ENCODE results near the gene KHNYN.
"Not testable (repeated sequence)": the region's sequence is repeated elsewhere in the genome, so short reads cannot be mapped to it uniquely, and the experiment has no call there.

Gene KHNYN

GRCh38 chr14:24481622-24482324 is 52.0 kb downstream of the KHNYN start:
- peak; percentile 53 for DNase-seq

DNA sequence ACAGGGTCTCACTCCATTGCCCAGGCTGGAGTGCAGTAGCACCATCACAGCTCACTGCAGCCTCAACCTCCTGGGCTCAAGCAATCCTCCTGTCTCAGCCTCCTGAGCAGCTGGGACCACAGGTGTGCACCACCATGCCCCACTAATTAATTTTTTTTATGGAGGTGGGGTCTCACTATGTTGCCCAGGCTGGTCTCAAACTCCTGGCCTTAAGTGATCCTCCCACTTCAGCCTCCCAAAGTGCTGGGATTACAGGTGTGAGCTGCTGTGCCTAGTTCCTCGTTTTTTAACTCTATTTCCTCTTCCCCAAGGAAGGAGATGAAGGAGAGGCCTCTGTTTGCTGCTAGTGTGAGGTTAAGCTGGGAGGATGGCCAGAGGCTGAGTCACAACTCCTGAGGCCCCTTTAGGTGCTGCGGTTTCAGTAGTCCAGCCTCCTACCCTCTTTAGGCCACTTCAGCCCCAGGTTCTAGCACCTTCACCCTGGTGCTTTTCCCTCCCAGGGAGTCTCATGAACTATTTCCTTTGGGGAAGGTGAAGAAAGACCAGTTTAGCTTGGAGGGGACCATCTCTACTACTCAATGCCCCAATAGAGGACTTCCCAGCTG is 53.0 kb downstream of the KHNYN start:
- DNase-seq: not testable (repeated sequence)

DNA sequence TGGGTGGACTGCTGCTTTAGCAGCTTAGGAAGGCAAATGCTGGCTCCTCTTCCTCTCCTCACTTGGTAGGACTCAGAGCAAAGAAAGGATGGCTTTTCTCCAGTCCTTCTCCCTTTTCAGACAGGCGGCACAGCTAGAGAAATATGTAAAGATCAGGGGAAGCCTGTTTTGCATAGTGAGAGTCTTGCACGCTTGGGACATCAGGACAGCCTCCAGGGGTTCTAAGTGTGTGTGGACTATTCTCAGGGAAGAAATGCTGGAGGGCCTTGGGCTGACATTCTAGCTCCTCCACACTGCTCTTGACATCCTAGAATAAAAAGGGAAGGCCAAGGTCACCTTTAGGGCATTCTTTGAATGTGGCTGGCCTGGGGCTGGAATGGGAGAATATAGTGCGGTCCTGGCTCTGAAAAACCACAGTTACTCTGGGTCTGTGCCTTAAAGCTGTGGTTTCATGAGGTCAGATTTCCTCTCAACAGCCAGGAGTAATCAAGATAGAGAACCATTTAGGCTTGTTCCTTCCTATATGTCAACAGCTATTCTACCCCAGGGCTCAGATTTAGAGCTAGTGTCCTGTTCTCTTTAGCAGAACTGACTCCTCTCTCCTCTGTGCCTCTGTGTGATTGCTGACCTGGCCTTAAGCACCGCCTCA is 54.0 kb downstream of the KHNYN start:
- no peak for DNase-seq
